ENCODE results near the gene HADHA.

- TF ChIP-seq CTCF (IDR thresholded peaks at IDR 0.05 in 4 of 5, conservative IDR thresholded peaks at IDR 0.05 in 1 of 5) = no peak
- no peak for TF ChIP-seq POLR2A (IDR thresholded peaks at IDR 0.05)
These were observed 69.6 kb downstream of the HADHA start for GRCh38 chr2:26174691-26175465.

All from gastrocnemius medialis (tissue), 4 donors.